GM19463 (cell line): ENCODE results near the gene TET1.
"Not testable (repeated sequence)": the region's sequence is repeated elsewhere in the genome, so short reads cannot be mapped to it uniquely, and the experiment has no call there.

ENCODE experiments used
- ATAC-seq: cut with Tn5 transposase; IDR thresholded peaks from one replicate; pipeline ENCODE4 v1.9.1; 2021; ENCODE audit warnings: mild to moderate bottlenecking, moderate library complexity; ENCODE audit not compliant: unreplicated experiment

TET1 gene

DNA sequence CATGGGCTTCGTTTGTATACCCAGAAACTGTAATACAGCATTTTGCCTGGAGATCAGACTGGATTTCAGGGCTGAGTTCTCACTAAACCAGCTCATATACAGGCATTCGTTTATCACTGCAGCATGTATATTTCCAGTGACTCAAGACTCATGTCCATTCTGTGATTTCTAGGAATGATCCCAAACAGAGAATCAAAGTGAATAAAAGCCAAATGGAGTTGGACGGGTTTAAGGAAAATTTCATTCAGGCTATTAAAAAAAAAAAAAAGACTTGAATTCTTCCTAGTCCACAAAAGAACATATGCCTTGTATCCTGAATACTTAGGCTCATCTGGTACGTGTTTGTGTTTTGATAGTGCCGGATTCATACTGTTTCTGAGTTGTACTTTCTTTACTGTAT is 46.8 kb downstream of the TET1 start:
- ATAC-seq: no peak

- ATAC-seq: not testable (repeated sequence)
These were observed 49.9 kb downstream of the TET1 start for GRCh38 chr10:68610023-68610422.

DNA sequence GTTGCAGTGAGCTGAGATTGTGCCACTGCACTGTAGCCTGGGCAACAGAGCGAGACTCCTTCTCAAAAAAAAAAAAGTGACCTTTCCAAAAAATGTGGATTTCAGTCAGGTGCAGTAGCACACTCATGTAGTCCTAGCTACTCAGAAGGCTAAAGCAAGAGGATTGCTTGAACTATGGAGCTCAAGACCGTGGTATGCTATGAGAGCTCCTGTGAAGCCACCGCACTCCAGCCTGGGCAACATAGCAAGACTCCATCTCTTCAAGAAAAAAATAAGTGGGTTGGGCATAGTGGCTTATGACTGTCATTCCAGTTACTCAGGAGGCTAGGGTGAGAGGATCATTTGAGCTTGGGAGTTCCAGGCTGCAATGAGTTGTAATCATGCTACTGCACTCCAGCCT is 51.1 kb downstream of the TET1 start:
- no peak for ATAC-seq

- ATAC-seq: not testable (repeated sequence)
These were observed 53.8 kb downstream of the TET1 start for GRCh38 chr10:68613974-68614373.

DNA sequence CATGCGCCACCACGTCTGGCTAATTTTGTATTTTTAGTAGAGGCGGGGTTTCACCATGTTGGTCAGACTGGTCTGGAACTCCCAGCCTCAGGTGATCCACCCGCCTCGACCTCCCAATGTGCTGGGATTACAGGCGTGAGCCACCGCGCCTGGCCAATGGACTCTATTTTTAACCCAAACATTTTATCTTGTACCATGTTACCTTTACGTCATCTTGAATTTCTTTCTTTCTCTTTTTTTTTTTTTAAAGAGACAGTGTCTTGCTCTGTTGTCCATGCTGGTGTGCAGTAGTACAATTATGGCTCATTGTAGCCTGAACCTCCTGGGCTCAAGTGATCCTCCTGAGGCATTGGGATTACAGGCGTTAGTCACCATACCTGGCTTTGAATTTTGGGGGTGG is 57.6 kb downstream of the TET1 start:
- ATAC-seq: not testable (repeated sequence)

GRCh38 chr10:68618234-68618633 is 58.1 kb downstream of the TET1 start:
- no peak for ATAC-seq

GRCh38 chr10:68619595-68619994 is 59.5 kb downstream of the TET1 start:
- no peak for ATAC-seq

GRCh38 chr10:68625316-68625921 is 65.3 kb downstream of the TET1 start:
- ATAC-seq: no peak

DNA sequence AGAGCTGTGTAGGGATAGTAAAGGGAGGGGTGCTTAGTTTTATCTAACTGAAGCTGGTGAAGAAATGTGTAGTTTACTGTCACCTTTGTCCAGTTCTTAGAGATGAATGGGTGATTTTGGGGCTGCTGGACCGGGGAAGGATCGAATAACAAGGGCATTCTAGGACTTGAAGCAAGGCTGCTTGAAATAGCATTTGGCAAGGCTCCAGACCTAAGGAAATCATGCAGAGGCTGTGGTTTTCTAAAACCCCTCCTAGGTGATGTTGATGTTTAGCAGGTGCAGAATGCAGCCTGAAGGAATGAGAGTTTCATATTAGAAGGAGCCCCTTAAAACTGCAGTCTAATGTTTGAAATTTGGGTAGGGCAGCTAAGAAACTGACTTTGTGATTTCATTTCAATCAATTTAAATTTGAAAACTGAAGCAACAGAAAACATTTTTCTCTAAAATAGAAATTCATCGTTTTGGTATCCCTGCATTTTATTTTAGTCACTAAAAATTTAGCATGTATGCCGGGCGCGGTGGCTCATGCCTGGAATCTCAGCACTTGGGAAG is 68.5 kb downstream of the TET1 start:
- no peak for ATAC-seq

GRCh38 chr10:68632271-68632560 is 72.1 kb downstream of the TET1 start:
- not testable (repeated sequence) for ATAC-seq

DNA sequence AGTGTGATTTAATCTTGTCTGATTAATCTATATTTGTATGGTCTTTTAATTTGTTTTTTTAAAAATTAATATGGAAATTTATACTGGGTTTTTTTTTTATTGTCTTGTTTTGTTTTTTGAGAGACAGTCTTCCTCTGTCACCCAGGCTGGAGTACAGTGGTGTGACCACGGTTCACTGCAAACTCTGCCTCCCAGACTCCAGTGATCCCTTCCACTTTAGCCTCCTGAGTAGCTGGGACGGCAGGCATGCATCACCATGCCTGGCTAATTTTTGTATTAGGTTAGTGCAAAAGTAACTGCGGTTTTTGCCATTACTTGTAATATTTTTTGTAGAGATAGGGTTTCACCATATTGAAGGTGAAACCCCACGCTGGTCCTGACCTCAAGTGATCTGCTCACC is 73.1 kb downstream of the TET1 start:
- no peak for ATAC-seq

- ATAC-seq: no peak
These were observed 73.8 kb downstream of the TET1 start for GRCh38 chr10:68633816-68634466.

- no peak for ATAC-seq
These were observed 76.2 kb downstream of the TET1 start for GRCh38 chr10:68636335-68636734.

- ATAC-seq: not testable (repeated sequence)
These were observed 83.4 kb downstream of the TET1 start for GRCh38 chr10:68643550-68643949.

- ATAC-seq: no peak
These were observed 87.7 kb downstream of the TET1 start for GRCh38 chr10:68647672-68648341.

DNA sequence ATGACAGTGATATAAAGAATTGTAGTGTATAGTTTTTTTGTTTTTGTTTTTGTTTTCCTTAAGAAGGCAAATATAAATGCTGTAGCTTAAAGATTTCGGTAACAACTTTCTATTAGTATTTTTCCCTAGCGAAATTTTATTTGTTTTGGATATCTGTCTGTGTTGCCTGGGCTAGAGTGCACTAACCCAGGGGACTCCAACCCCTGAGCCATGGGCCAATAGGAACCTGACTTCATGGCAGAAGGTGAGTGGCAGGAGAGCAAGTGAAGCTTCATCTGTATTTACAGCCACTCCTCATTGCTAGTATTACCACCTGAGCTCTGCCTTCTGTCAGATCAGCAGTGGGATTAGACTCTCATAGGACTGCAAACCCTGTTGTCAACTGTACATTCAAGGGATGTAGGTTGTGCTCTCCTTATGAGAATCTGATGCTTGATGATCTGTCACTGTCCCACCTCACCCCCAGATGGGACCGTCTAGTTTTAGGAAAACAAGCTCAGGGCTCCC is 95.5 kb downstream of the TET1 start:
- ATAC-seq: no peak

DNA sequence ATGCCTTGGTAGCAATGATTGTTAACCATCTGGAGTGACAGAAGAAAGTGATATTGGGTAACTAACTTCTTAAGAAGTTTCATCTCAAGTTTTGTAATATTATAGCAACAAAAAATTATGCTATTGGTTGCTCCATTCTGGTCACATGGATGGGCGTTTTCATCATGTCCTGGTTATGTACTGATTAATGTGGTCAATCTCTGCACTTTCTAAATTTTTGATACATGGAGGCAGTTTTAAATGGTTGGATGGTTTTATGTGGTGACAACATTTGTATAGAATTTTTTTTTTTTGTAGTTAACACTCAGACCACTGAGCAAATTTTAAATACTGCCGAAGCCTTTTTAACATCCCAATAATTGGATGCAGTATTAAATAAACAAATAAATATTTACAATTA is 105.7 kb downstream of the TET1 start:
- ATAC-seq: no peak

GRCh38 chr10:68666280-68666760 is 106.2 kb downstream of the TET1 start:
- ATAC-seq: no peak

GRCh38 chr10:68668231-68668630 is 108.1 kb downstream of the TET1 start:
- no peak for ATAC-seq

- ATAC-seq: no peak
These were observed 108.8 kb downstream of the TET1 start for GRCh38 chr10:68668972-68669371.

DNA sequence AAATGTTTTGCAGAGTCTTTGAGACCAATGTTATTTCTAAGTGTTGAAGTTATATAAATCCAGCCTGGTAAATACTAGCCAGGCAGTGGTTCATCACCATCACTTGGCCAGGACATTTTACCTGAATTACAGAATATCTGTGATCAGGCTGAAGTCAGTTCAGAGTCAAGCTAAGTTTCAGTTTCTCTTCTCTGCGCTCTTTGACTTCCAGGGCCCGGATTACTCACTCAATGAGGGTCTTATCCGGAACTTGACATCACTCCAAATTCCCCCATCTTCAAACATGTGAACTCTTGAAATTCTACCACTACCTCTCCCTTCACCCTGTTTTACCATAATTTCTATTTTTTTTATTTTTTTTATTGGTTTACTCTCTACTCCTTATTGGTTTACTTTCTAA is 124.3 kb downstream of the TET1 start:
- ATAC-seq: no peak

- no peak for ATAC-seq
These were observed 135.9 kb downstream of the TET1 start for GRCh38 chr10:68696018-68696417.
